ENCODE results near the gene SHROOM2.

GRCh38 chrX:9871701-9872268, 85.6 kb downstream of the SHROOM2 start:
- no peak for TF ChIP-seq CTCF (IDR thresholded peaks at IDR 0.05 in 2 of 3, conservative IDR thresholded peaks at IDR 0.05 in 1 of 3; ENCODE audit: insufficient read depth in 2 of 3, low read depth in 1 of 3, low read length in 3 of 3)
- TF ChIP-seq ZBTB33 (CRISPR knock-in tag; IDR thresholded peaks at IDR 0.05): no peak
- TF ChIP-seq MLX (CRISPR knock-in tag; conservative IDR thresholded peaks at IDR 0.05): no peak
- TF ChIP-seq ZNF644 (tag; IDR thresholded peaks at IDR 0.05; ENCODE audit: low read depth): no peak
- TF ChIP-seq XRCC4 (IDR thresholded peaks at IDR 0.05; ENCODE audit: extremely low read depth, insufficient read depth, insufficient read length): no peak
- TF ChIP-seq E2F6 (IDR thresholded peaks at IDR 0.05; ENCODE audit: borderline replicate concordance in 1 of 2, extremely low read depth in 1 of 2, insufficient read depth in 1 of 2, insufficient read length in 1 of 2, low read depth in 1 of 2, low read length in 1 of 2, poor library complexity in 1 of 2, severe bottlenecking in 1 of 2): no peak
- no peak for TF ChIP-seq ZNF316 (IDR thresholded peaks at IDR 0.05)
- no peak for TF ChIP-seq BACH1 (tag; IDR thresholded peaks at IDR 0.05)
- no peak for TF ChIP-seq EGR1 (conservative IDR thresholded peaks at IDR 0.05)
- no peak for TF ChIP-seq CREB1 (IDR thresholded peaks at IDR 0.05)
- no peak for TF ChIP-seq CREB1 (CRISPR knock-in tag; IDR thresholded peaks at IDR 0.05)
